ENCODE measurements around the gene SPRYD7.

DNA sequence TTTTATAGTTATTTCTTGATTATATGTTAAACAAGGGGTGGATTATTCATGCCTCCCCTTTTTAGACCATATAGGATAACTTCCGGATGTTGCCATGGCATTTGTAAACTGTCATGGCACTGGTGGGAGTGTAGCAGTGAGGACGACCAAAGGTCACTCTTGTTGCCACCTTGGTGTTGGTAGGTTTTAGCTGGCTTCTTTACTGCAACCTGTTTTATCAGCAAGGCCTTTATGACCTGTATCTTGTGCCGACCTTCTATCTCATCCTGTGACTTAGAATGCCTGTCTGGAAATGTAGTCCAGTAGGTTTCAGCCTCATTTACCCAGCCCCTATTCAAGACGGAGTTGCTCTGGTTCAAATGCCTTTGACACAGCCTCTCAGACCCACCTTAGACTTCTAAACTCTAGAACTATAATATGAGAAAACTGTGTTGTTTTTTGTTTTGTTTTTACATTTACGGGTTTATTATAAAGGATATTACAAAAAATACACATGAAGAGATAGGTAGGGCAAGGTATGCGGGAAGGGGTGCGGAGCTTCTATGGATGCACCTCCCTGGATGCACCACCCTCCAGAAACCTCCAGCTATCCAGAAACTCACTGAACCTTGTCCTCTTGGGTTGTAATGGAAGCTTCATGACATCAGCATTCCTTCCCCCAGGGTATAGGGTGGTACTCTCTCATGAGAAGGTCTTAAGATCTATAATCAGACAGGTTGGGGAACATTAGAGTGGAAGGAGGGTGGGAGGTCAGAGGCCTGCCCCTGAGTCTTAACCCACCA, 15.8 kb upstream of the SPRYD7 start:
- TF ChIP-seq CTCF (IDR thresholded peaks at IDR 0.05) (no peak), EZH2 (IDR thresholded peaks at IDR 0.05; ENCODE audit: borderline replicate concordance, insufficient read depth, low read depth, low read length, poor library complexity, severe bottlenecking) (no peak)

Data from B cell (primary cell).